ENCODE data around the gene FGFR2.

DNA sequence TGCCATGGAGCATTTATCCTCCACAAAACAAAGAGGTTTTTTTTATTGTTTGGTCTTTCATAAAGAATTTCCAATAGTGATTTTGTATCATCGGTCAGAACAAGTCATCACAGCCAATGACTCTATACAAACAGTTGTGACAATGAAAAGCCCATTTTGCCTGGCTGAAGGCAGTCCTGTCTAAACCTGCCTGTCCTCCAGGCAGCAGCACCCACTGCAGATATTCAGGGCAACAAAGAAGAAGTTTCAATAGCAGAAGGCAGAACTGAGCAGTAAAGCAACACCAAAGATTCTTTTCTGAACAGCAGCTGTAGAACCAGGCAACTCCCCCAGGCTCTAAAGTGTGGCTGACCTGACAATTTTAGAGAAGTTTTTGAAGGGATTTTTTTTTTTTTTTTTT, 169.4 kb downstream of the FGFR2 start:
- TF ChIP-seq CTCF (IDR thresholded peaks at IDR 0.05; ENCODE audit: low read depth, low read length): no peak
- TF ChIP-seq EZH2phosphoT487 (IDR thresholded peaks at IDR 0.05; ENCODE audit: low read depth): no peak

Data from OCI-LY3 (cell line).